Esophagus muscularis mucosa (tissue), 4 donors: ENCODE results near the gene TMEM131. TPM values are rescaled to one million over a fixed set of nuclear protein-coding genes. Genes with fewer than 3 reads are reported as not detected.

Source experiments
- DNase-seq: peaks from one replicate; pipeline ENCODE4 v3.0.0-alpha.2; 2017; ENCODE audit errors: extremely low spot score
- H3K27ac ChIP-seq, 4 donors: fragments of 200-600 bp; sonication (generic); replicated peaks in 1 of 4; 1 replicate in 3 of 4; 2 replicates in 1 of 4; pipeline ENCODE4 v1.5.1; 2016 to 2019; ENCODE audit warnings: mild to moderate bottlenecking in 1 of 4
- H3K27me3 ChIP-seq, 4 donors: fragments of 200-600 bp; sonication (generic); one replicate each; pipeline versions ENCODE4 v1.5.1 to v1.6.0; 2016 to 2019
- H3K36me3 ChIP-seq, 4 donors: fragments of 200-600 bp; sonication (generic); one replicate each; pipeline ENCODE4 v1.5.1; 2016 to 2019
- H3K4me1 ChIP-seq, 4 donors: fragments of 200-600 bp; sonication (generic); one replicate each; pipeline ENCODE4 v1.5.1; 2016 to 2019
- H3K4me3 ChIP-seq, 4 donors: fragments of 200-600 bp; sonication (generic); 1 replicate in 2 of 4; 2 replicates in 2 of 4; pipeline ENCODE4 v1.5.1; 2016 to 2019; ENCODE audit warnings: mild to moderate bottlenecking in 4 of 4, moderate library complexity in 1 of 4
- H3K9me3 ChIP-seq, 4 donors: fragments of 200-600 bp; sonication (generic); 1 replicate in 3 of 4; 2 replicates in 1 of 4; pipeline ENCODE4 v1.5.1; 2016 to 2019
- CTCF ChIP-seq, 3 experiments: fragments of 200-600 bp in 2 of 3; fragments of 450-650 bp in 1 of 3; sonication (generic) in 2 of 3; IDR thresholded peaks; one replicate each; pipeline ENCODE4 v1.5.1; 2017 to 2019; ENCODE audit warnings: antibody characterized with exemption in 3 of 3, mild to moderate bottlenecking in 2 of 3, moderate library complexity in 1 of 3
- EP300 ChIP-seq: sonication (generic); formaldehyde crosslinking; IDR thresholded peaks from one replicate; pipeline ENCODE4 v1.6.1; 2017; ENCODE audit warnings: antibody characterized with exemption
- POLR2A ChIP-seq: fragments of 450-650 bp; IDR thresholded peaks from one replicate; pipeline ENCODE4 v1.6.1; 2017; ENCODE audit warnings: antibody characterized with exemption, moderate library complexity, mild to moderate bottlenecking, low read depth
- POLR2AphosphoS5 ChIP-seq, 2 donors: sonication (generic); formaldehyde crosslinking; IDR thresholded peaks; one replicate each; pipeline ENCODE4 v1.6.1; 2017; ENCODE audit warnings: antibody characterized with exemption in 2 of 2
- WGBS: methylation state at CpG from one replicate; pipeline ENCODE4 v1.1.5; 2018; 5-methylcytosine and 5-hydroxymethylcytosine counted together
- intact Hi-C: fragments of 100-400 bp; cut with DNase I; formaldehyde crosslinking; loops from one replicate; pipeline ENCODE4 v1.15.1; 2023
- total RNA-seq, 4 donors: library from RNA; depleted of rRNA; stranded (reverse); fragments of >200 nt; gene quantifications; one replicate each; pipeline versions ENCODE4 v1.1.0 to v1.2.1, GENCODE V29; 2016

Gene TMEM131
- total RNA-seq, 4 donors from 2014 or later: 23.9 to 34.1 (median 26.5) TPM

DNA sequence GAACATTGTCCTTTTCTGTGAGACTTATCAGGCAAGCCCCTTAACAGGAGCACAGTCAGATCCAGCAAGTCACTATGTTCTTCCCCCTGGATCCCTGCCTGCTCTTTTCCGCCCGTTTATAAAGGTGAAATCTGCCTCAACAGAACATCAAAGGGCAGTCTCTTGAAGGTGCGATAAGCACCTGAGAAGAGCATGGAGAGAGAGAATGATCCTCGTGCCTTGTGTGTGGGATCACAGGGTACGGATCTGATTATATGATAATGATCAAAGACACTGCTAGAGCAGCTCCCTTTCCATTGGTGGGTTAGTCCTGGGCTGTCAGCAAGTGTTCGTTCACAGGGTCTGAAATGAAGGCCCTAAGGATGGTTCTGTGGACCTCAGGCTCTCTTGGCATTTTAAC is 176.0 kb downstream of the TMEM131 start:
- Histone ChIP-seq H3K27ac (no peak overlapping the region), H3K27me3 (no peaks in the 10 kb centered on the region), H3K4me1 (no peaks in the 10 kb centered on the region), H3K9me3 (no peaks in the 10 kb centered on the region), H3K36me3 (peaks cover 0 to 43% (median 16%) of the 10 kb centered on the region in 4 donors), H3K4me3 (no peak overlapping the region)
- TF ChIP-seq POLR2A (no peak), CTCF (IDR thresholded peaks at IDR 0.05) (no peak)
- WGBS: 81% methylated on average over 6 of the region's 6 CpGs
- intact Hi-C loops: no loop called here
- no peak for DNase-seq

DNA sequence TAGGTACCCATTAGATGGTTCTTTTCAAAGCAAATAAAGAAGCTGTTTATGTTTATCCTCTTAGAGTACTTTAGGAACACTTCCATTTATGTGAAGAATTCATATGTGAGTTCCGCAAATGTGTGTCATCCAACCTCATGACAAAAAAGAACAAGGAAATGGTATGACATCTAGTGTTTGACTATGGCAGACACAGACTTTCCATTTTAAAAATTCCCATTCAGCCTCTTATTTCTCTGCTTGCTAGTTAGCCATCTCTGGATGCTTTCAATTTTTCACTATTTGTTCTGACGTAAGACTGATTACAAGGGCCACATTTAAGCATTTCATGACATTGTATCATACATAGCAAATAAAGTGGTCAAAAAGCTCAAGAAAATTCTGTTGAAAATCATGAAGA is 179.3 kb downstream of the TMEM131 start:
- H3K27ac ChIP-seq: no peak overlapping the region
- TF ChIP-seq CTCF (IDR thresholded peaks at IDR 0.05) (no peak), EP300 (no peak), POLR2A (no peak), POLR2AphosphoS5 (IDR thresholded peaks at IDR 0.05) (no peak)
- no peak for DNase-seq
- H3K27me3 ChIP-seq: no peaks in the 10 kb centered on the region
- H3K4me1 ChIP-seq: no peaks in the 10 kb centered on the region
- intact Hi-C loops: no loop called here
- WGBS: 100% methylated on average over 2 of the region's 2 CpGs
- no peak overlapping the region for H3K4me3 ChIP-seq
- no peaks in the 10 kb centered on the region for H3K9me3 ChIP-seq
- H3K36me3 ChIP-seq: peaks cover 12 to 67% (median 39%) of the 10 kb centered on the region in 4 donors

DNA sequence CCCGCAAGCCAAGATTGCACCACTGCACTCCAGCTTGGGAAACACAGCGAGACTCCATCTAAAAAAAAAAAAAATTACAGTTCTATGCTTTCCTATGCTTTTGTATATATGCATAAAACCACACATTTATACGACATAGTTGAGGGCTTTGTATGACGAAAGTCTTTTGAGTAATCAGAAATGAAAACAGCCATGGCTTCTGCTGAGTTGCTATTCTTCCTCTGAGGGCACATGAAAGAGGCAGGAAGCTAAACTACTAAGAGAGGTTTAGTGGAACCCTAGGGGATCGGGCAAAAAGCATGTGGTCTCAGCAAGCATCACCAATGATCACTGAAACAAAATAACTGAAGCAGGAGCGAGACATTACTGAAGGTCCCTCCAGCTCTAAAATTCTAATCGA is 182.8 kb downstream of the TMEM131 start:
- no peaks in the 10 kb centered on the region for H3K9me3 ChIP-seq
- no peaks in the 10 kb centered on the region for H3K4me1 ChIP-seq
- H3K27ac ChIP-seq: no peak overlapping the region
- peaks cover 20 to 74% (median 60%) of the 10 kb centered on the region in 4 donors for H3K36me3 ChIP-seq
- H3K27me3 ChIP-seq: no peaks in the 10 kb centered on the region
- DNase-seq: no peak
- TF ChIP-seq POLR2AphosphoS5 (IDR thresholded peaks at IDR 0.05): no peak
- TF ChIP-seq EP300: no peak
- no peak for TF ChIP-seq CTCF (IDR thresholded peaks at IDR 0.05)
- TF ChIP-seq POLR2A: no peak
- H3K4me3 ChIP-seq: no peak overlapping the region
- WGBS: 85% methylated on average over 7 of the region's 7 CpGs
- intact Hi-C loops: no loop called here

DNA sequence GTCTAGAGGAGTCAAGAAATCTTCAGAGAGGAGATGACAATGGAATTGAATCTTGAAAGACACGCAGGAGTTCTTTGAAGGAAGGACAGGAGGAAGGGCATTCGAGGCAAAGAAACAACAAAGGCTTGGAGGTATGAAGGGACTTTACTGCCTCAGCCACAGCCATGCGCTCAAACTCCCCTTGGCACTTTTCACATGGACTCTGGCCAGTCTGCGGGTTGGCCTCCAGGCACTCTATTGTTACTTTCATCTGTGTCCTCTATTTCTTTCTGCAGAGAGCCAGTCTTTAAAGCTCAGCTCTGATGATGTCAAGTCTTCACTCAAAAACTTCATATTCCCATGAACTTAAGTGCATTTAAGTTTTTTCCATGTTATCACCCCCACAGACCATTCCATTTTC is 186.9 kb downstream of the TMEM131 start:
- TF ChIP-seq POLR2AphosphoS5 (IDR thresholded peaks at IDR 0.05): no peak
- no peak for TF ChIP-seq CTCF (IDR thresholded peaks at IDR 0.05)
- no peak for TF ChIP-seq EP300
- no peak for TF ChIP-seq POLR2A

More for the DNA sequence above, 186.9 kb downstream of the TMEM131 start:
- Histone ChIP-seq H3K27me3 (no peaks in the 10 kb centered on the region), H3K4me1 (peaks cover 0 to 11% (median 9%) of the 10 kb centered on the region in 4 donors), H3K36me3 (peaks cover 24 to 77% (median 66%) of the 10 kb centered on the region in 4 donors), H3K27ac (no peak overlapping the region), H3K4me3 (no peak overlapping the region), H3K9me3 (no peaks in the 10 kb centered on the region)
- DNase-seq: no peak
- intact Hi-C loops: loop anchor here (5.0 kb wide), 2 partner anchors 378 to 463 kb away; no protein-coding TSS in a partner anchor
- 87% methylated on average over 4 of the region's 4 CpGs for WGBS
